Hippocampal formation (tissue), 2 donors: Measurements from ENCODE around the gene PRRX1.

Experiments
- DNase-seq, 2 donors: peaks; one replicate each; lab custom pipeline; 2025; lab: John Stamatoyannopoulos, UW

Gene PRRX1

GRCh38 chr1:170692866-170693575 is 29.1 kb downstream of the PRRX1 start:
- DNase-seq, result no peak

DNA sequence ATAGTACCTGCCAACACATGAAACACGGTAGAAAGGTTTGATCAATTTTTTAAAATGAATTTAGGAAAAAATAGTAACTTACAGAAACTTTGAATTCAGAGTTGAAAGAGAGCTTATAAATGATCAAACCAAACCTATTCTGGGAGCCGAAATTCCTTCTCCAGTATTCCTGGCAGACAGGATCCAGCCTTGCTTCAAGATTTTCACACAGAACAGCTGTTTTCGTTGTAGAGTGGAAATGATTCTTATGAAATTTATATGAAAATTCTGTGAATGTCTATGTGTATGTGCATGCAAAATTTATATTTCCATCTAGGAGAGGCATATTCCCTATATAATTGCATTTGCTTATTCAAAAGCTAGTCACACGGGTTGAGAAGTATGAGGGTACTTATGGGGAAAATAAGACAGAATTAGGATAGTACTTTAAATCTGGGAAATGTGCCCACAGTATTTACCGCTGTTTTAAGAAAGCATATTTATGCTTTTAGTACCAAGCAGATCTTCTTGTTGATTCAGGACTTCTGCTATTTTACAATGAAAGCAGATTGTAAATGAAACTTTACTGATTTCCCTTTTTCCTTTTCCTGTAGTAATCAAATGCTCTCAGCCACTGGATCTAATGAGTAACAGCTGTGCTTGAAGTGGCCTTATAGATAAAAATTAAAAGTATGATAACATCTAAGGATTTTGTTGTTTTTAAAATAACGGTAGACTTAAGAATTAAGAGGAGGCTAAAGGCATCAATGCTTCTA is 30.4 kb downstream of the PRRX1 start:
- DNase-seq, result no peak

DNA sequence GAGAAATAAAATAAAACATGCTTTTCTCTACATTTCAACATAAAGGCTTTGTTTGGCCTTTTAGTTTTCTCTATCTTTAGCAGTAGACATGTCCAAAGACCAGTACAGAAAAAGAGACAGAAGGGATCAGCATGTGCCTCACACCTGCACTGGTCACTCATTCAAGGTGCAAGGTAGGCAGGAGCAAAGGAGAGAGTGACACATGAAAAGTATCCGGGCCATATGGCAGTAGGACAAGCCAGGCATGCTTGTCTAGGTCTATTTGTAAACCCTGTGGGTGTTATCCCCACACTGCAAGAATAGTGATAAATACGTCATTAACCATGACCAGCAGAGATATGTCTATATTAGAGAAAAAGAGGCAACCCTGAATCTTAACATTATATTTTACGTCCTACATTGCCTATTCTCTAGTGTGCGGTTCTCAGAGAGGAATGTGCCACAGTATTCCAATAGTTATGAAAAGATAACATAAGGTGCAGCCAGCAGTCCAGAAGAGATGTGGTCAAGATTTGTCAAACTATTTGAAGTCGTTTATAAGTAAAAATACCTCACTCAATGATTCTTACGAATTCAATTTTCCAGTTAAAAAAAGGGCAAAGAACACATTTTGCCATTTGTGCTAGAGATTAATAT is 32.1 kb downstream of the PRRX1 start:
- no peak for DNase-seq

DNA sequence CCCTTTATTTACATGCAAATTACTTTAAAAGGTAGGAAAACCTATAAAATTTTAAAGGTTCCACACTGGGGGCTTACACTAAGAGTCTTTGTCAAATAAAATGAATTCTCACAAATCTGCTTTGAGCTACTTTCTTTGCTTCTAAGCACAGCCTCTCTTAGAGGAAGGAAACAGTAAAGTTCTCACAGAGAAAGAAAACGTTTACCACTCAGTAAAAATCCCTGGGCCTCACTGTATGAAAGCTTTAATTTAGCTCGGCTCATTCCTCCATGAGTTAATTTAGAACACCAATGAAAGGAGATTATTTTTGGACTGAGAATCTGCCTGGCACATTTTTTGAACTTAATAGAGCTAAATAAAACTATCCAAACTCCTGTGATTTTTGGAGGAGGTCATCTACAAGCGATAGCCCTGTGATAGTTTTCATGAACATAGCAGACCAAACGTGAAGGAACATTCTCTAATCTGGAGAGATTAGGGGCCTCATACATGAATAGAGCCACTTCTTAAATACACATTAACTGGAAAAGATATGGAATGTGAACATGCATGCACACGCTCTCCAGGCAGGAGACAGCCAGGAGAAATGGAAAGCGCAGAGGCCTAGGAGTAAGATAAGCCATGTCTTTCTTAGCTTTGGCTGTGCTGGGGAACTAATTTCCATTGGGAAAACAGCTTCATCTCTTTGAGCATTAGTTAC is 32.8 kb downstream of the PRRX1 start:
- no peak for DNase-seq

DNA sequence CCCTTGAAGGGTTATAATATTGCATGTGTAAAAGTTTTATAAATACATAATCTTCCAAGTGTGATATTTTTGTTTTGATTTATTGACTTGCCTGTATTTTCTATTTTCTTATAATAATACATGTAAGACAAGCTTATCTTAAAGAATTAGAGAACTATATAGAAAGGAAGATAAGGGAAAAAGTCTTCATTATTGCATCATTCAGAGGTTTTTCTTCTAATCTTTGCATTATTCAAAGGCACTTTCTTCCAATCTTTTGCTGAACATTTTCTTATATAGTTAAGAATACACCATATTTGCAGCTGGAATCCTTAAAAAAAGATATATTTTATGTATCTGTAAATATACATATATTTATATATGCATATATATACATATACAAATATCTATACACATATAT is 33.4 kb downstream of the PRRX1 start:
- DNase-seq, result no peak

DNA sequence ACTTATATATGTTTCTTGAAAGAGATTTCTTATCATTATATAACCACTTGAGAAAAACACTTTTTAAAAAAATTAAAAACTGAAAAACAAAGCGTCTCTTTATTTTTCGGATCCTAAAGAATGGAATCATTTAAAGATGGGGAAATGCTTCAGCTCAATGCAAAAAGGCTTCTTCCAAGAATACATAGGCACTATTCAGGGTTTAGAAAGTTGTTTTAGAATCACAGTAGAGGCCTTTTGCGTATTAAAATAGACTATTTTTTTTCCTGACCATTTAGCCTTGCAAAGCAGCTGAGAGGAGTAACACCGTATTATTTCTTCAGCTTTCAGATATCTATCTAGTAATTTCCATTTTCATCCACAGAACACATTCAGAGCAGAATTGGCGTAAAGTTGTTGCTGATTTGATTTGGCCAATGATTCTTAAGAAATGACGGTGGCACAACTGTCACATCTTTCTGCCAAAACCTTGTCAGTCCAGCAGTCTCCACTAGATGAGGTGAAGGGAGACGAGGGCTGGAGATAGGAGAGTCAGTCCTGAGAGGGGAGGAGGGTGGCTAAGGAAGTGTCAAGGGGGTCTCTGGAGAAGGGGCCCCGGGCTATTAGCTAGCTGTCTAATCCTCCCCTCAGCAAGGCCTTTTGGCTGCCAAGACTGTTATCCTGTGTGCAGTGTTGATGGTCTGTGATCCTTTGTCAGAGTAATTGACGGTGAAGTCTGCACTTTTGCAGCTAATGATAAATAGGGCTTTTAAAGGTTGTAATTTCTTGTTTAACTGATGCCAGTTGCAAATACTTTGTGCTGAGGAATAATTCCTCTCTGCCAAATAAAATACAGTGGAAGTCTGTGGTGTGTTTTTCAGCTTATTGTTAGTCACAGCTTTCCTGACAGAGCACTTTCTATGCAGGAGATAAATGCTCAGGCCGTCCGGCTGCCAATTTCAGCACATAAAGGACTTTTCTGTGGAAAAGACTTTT is 34.7 kb downstream of the PRRX1 start:
- DNase-seq, result peak; percentile 25 to 64

DNA sequence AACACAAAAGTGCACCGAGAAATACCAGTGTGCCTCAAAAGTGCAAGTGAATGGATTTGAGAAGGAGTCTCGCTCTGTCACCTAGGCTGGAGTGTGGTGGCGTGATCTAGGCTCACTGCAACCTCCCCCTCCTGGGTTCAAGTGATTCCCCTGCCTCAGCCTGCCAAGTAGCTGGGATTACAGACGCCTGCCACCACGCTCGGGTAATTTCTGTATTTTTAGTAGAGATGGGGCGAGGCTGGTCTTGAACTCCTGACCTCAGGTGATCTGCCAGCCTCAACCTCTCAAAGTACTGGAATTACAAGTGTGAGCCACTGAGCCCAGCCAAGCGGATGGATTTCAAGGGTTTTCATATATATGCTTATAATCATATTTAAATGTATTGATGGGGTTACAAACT is 35.8 kb downstream of the PRRX1 start:
- DNase-seq, result no peak

- no peak for DNase-seq
Observed at GRCh38 chr1:170700842-170701615, 37.1 kb downstream of the PRRX1 start.

DNA sequence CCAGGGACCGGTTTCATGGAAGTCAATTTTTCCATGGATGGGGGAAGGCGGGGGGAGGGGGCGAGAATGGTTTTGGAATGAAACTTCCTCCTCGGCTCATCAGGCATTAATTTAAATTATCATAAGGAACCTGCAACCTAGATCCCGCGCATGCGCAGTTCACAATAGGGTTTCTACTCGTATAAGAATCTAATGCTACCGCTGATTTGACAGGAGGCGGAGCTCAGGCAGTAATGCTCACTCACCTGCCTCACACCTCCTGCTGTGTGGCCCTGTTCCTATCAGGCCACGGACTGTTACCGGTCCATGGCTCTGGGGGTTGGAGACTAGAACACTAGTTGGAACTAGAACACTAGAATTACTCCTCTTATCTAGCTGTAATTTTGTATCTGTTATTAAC is 38.0 kb downstream of the PRRX1 start:
- DNase-seq, result no peak

DNA sequence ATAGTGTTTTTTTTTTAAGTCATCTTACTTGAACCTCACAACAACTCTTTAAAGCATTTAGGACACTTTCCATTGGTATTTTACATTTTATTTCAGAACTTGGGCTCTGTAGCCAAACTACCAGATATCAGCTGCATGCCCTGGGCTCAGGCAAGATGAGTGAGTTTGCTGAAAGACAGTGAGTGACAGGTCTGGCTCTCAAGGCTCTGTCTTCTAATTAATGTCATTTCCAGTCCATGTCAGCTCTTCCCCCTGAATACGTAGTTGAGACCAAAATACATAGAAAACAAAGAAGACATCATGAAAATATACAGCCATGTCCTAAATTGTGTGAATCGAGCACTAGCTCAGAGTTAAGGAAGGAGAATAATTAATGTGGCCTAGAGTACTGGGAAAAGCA is 39.7 kb downstream of the PRRX1 start:
- no peak for DNase-seq

GRCh38 chr1:170704256-170704655 is 40.3 kb downstream of the PRRX1 start:
- no peak for DNase-seq

GRCh38 chr1:170705981-170706380 is 42.0 kb downstream of the PRRX1 start:
- no peak for DNase-seq

GRCh38 chr1:170707117-170707516 is 43.2 kb downstream of the PRRX1 start:
- DNase-seq, result no peak

GRCh38 chr1:170707959-170708655 is 44.2 kb downstream of the PRRX1 start:
- no peak for DNase-seq

DNA sequence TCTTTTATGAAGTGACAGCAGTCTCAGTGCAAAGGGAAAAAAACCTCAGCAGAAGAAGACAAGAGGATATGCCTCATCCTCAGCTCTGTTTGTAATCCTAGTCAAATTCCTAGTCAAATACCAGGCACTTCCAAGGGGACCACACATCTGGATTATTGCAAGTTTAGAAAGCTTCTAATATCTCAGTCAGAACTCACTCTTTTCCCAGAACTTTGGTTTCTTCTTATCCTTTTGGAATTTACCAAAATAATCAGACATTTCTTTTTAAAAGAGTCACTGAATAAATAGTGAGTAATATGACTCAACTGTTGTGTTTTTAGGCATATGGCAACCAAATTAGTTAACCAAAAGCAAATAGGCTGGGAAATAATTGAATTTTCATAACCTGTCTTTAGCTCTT is 47.8 kb downstream of the PRRX1 start:
- DNase-seq, result no peak

- no peak for DNase-seq
Observed at GRCh38 chr1:170714163-170714562, 50.2 kb downstream of the PRRX1 start.

- DNase-seq, result no peak
Observed at GRCh38 chr1:170714938-170715337, 51.0 kb downstream of the PRRX1 start.

GRCh38 chr1:170716835-170717429 is 53.0 kb downstream of the PRRX1 start:
- DNase-seq, result no peak

GRCh38 chr1:170720661-170721060 is 56.7 kb downstream of the PRRX1 start:
- no peak for DNase-seq
